Cardiac muscle cell (in vitro differentiated cells and primary cell): ENCODE data around the gene MYPN. TPM values are rescaled to one million over a fixed set of nuclear protein-coding genes. Genes with fewer than 3 reads are reported as not detected.
A peak's percentile ranks its signal among the peaks of the same experiment; 100 is the strongest.

Source experiments
- DNase-seq, 2 donors: peaks; one replicate each; pipeline versions ENCODE4 v3.0.0 to v3.0.0-alpha.2; 2010 to 2017; ENCODE audit warnings: low read depth in 1 of 2, low spot score in 1 of 2
- H3K27ac ChIP-seq: fragments of 200-600 bp; sonication (generic); 2 replicates; pipeline ENCODE4 v1.5.1; 2016
- H3K27me3 ChIP-seq: fragments of 200-600 bp; sonication (generic); 2 replicates; pipeline ENCODE4 v1.6.0; 2016; ENCODE audit warnings: control low read depth
- H3K36me3 ChIP-seq: fragments of 200-600 bp; sonication (generic); 2 replicates; pipeline ENCODE4 v1.5.1; 2016; ENCODE audit warnings: control low read depth
- H3K4me1 ChIP-seq: fragments of 200-600 bp; sonication (generic); 2 replicates; pipeline ENCODE4 v1.8.1; 2017; ENCODE audit warnings: low read depth, mild to moderate bottlenecking, mixed run types
- H3K4me3 ChIP-seq: fragments of 200-600 bp; sonication (generic); 2 replicates; pipeline ENCODE4 v1.5.1; 2016; ENCODE audit warnings: mild to moderate bottlenecking
- H3K9me3 ChIP-seq: fragments of 200-600 bp; sonication (generic); 2 replicates; pipeline ENCODE4 v1.5.1; 2017; ENCODE audit warnings: low read depth, mild to moderate bottlenecking, control low read depth
- CTCF ChIP-seq: IDR thresholded peaks from 2 replicates; pipeline ENCODE4 v1.5.1; 2012; ENCODE audit warnings: low read depth, mild to moderate bottlenecking, low read length
- polyA plus RNA-seq: library from polyadenylated mRNA; unstranded; fragments of >200 nt; fragmentation: Nextera tagmentation; extraction: Ambion mirVana; gene quantifications from 2 replicates; pipeline ENCODE4 v1.2.1, GENCODE V29; 2016
- total RNA-seq: library from RNA; depleted of rRNA; stranded (reverse); fragments of >200 nt; gene quantifications from 2 replicates; pipeline ENCODE4 v1.2.3, GENCODE V29; 2016

Gene MYPN
- total and polyA plus RNA-seq, 2 experiments from 2014 or later = 3.9 TPM

- Histone ChIP-seq H3K36me3 (no peaks in the 10 kb centered on the region), H3K4me3 (no peak overlapping the region), H3K27ac (no peak overlapping the region), H3K4me1 (no peaks in the 10 kb centered on the region), H3K27me3 (no peaks in the 10 kb centered on the region), H3K9me3 (no peaks in the 10 kb centered on the region)
- TF ChIP-seq CTCF = no peak
- no peak for DNase-seq
Measured at GRCh38 chr10:68086910-68087684, 22.2 kb upstream of the MYPN start.

GRCh38 chr10:68087685-68088401 is 21.4 kb upstream of the MYPN start:
- Histone ChIP-seq H3K4me3 (no peak overlapping the region), H3K4me1 (no peaks in the 10 kb centered on the region), H3K9me3 (no peaks in the 10 kb centered on the region), H3K27me3 (no peaks in the 10 kb centered on the region), H3K27ac (no peak overlapping the region), H3K36me3 (no peaks in the 10 kb centered on the region)
- TF ChIP-seq CTCF = no peak
- DNase-seq = no peak

GRCh38 chr10:68088740-68089139 is 20.5 kb upstream of the MYPN start:
- Histone ChIP-seq H3K9me3 (no peaks in the 10 kb centered on the region), H3K4me1 (no peaks in the 10 kb centered on the region), H3K27ac (no peak overlapping the region), H3K36me3 (no peaks in the 10 kb centered on the region), H3K4me3 (no peak overlapping the region), H3K27me3 (no peaks in the 10 kb centered on the region)
- DNase-seq = peak in 1 of 2 donors; percentile 46
- no peak for TF ChIP-seq CTCF

- no peaks in the 10 kb centered on the region for H3K27me3 ChIP-seq
- no peak for TF ChIP-seq CTCF
- H3K9me3 ChIP-seq = no peaks in the 10 kb centered on the region
- no peak overlapping the region for H3K4me3 ChIP-seq
- no peak overlapping the region for H3K27ac ChIP-seq
- no peak for DNase-seq
- no peaks in the 10 kb centered on the region for H3K4me1 ChIP-seq
- no peaks in the 10 kb centered on the region for H3K36me3 ChIP-seq
Measured at GRCh38 chr10:68090586-68090985, 18.7 kb upstream of the MYPN start.

- no peak for TF ChIP-seq CTCF
- H3K27ac ChIP-seq = no peak overlapping the region
Measured at GRCh38 chr10:68092512-68092911, 16.8 kb upstream of the MYPN start.

More at GRCh38 chr10:68092512-68092911, 16.8 kb upstream of the MYPN start:
- Histone ChIP-seq H3K4me1 (no peaks in the 10 kb centered on the region), H3K9me3 (no peaks in the 10 kb centered on the region), H3K36me3 (no peaks in the 10 kb centered on the region), H3K4me3 (no peak overlapping the region), H3K27me3 (no peaks in the 10 kb centered on the region)
- DNase-seq = no peak
